ACC112 (cell line): Measurements from ENCODE around the gene SPATS2L.

Experiments
- H2AFZ ChIP-seq: fragments of 200-600 bp; sonication (generic); one replicate; pipeline ENCODE4 v1.6.0; 2017; ENCODE audit warnings: antibody characterized with exemption, low read length; ENCODE audit not compliant: unreplicated experiment
- H3K27ac ChIP-seq: fragments of 200-600 bp; sonication (generic); 2 replicates; pipeline ENCODE4 v1.5.1; 2014; ENCODE audit warnings: low read depth, mild to moderate bottlenecking, antibody characterized with exemption, low read length, moderate library complexity
- H3K27me3 ChIP-seq: fragments of 200-600 bp; sonication (generic); 2 replicates; pipeline ENCODE4 v1.6.1; 2014; ENCODE audit warnings: mild to moderate bottlenecking, antibody characterized with exemption, low read length, moderate library complexity, mixed read lengths; ENCODE audit not compliant: insufficient read depth
- H3K36me3 ChIP-seq: fragments of 200-600 bp; sonication (generic); 2 replicates; pipeline ENCODE4 v1.6.1; 2016; ENCODE audit warnings: mild to moderate bottlenecking, antibody characterized with exemption, low read length, moderate library complexity, mixed read lengths; ENCODE audit not compliant: insufficient read depth
- H3K4me1 ChIP-seq: fragments of 200-600 bp; sonication (generic); one replicate; pipeline ENCODE4 v1.6.1; 2016; ENCODE audit warnings: low read length, mixed read lengths; ENCODE audit not compliant: insufficient read depth, unreplicated experiment, control insufficient read depth
- H3K4me3 ChIP-seq: fragments of 200-600 bp; sonication (generic); 2 replicates; pipeline ENCODE4 v1.5.1; 2014; ENCODE audit warnings: mild to moderate bottlenecking, low read depth, low read length
- H3K79me2 ChIP-seq: fragments of 200-600 bp; sonication (generic); one replicate; pipeline ENCODE4 v1.6.0; 2016; ENCODE audit warnings: low read length; ENCODE audit not compliant: control insufficient read depth, unreplicated experiment, insufficient read depth

The SPATS2L gene

GRCh38 chr2:200385063-200385635 is 78.7 kb downstream of the SPATS2L start:
- no peaks in the 10 kb centered on the region for H3K27me3 ChIP-seq
- peaks cover 42% of the 10 kb centered on the region for H3K79me2 ChIP-seq
- H3K4me1 ChIP-seq, result peaks cover 34% of the 10 kb centered on the region
- no peak overlapping the region for H2AFZ ChIP-seq
- H3K36me3 ChIP-seq, result peaks cover 29% of the 10 kb centered on the region
- peak overlapping the region; percentile 41; the same call in 1 of the 2 replicates for H3K4me3 ChIP-seq
- no peak overlapping the region for H3K27ac ChIP-seq

- Histone ChIP-seq H3K79me2 (peaks cover 12% of the 10 kb centered on the region), H3K36me3 (peaks cover 35% of the 10 kb centered on the region), H3K27me3 (no peaks in the 10 kb centered on the region)
Observed at GRCh38 chr2:200393191-200393590, 86.7 kb downstream of the SPATS2L start.

GRCh38 chr2:200394045-200394444 is 87.6 kb downstream of the SPATS2L start:
- H3K79me2 ChIP-seq, result peaks cover 12% of the 10 kb centered on the region
- H2AFZ ChIP-seq, result no peak overlapping the region
- H3K4me1 ChIP-seq, result peaks cover 30% of the 10 kb centered on the region
- peaks cover 29% of the 10 kb centered on the region for H3K36me3 ChIP-seq
- H3K27ac ChIP-seq, result no peak overlapping the region
- no peaks in the 10 kb centered on the region for H3K27me3 ChIP-seq
- no peak overlapping the region for H3K4me3 ChIP-seq

More at GRCh38 chr2:200393191-200393590, 86.7 kb downstream of the SPATS2L start:
- Histone ChIP-seq H3K4me3 (no peak overlapping the region), H3K4me1 (peaks cover 22% of the 10 kb centered on the region), H2AFZ (no peak overlapping the region), H3K27ac (no peak overlapping the region)

- Histone ChIP-seq H3K4me3 (peak overlapping the region; percentile 33; the same call in 1 of the 2 replicates), H3K79me2 (peaks cover 19% of the 10 kb centered on the region), H2AFZ (no peak overlapping the region), H3K4me1 (peaks cover 42% of the 10 kb centered on the region), H3K36me3 (peaks cover 11% of the 10 kb centered on the region), H3K27ac (peak overlapping the region; percentile 82), H3K27me3 (no peaks in the 10 kb centered on the region)
Observed at GRCh38 chr2:200396781-200397242, 90.3 kb downstream of the SPATS2L start.

GRCh38 chr2:200397785-200398184 is 91.3 kb downstream of the SPATS2L start:
- Histone ChIP-seq H3K4me3 (no peak overlapping the region), H3K4me1 (peaks cover 42% of the 10 kb centered on the region), H3K36me3 (peaks cover 2% of the 10 kb centered on the region), H3K27me3 (no peaks in the 10 kb centered on the region), H2AFZ (no peak overlapping the region), H3K27ac (peak overlapping the region; percentile 82), H3K79me2 (peaks cover 26% of the 10 kb centered on the region)

- Histone ChIP-seq H3K36me3 (no peaks in the 10 kb centered on the region), H3K27me3 (no peaks in the 10 kb centered on the region), H3K4me1 (peaks cover 48% of the 10 kb centered on the region), H3K27ac (peak overlapping the region; percentile 82), H3K4me3 (peak overlapping the region; percentile 9; the same call in 1 of the 2 replicates), H2AFZ (no peak overlapping the region), H3K79me2 (peaks cover 32% of the 10 kb centered on the region)
Observed at GRCh38 chr2:200399046-200399445, 92.6 kb downstream of the SPATS2L start.

- Histone ChIP-seq H3K4me1 (peaks cover 54% of the 10 kb centered on the region), H3K4me3 (no peak overlapping the region), H3K36me3 (no peaks in the 10 kb centered on the region), H3K27ac (peak overlapping the region; percentile 82), H2AFZ (no peak overlapping the region), H3K27me3 (no peaks in the 10 kb centered on the region), H3K79me2 (peaks cover 32% of the 10 kb centered on the region)
Observed at GRCh38 chr2:200399636-200400035, 93.1 kb downstream of the SPATS2L start.

GRCh38 chr2:200403814-200404213 is 97.3 kb downstream of the SPATS2L start:
- Histone ChIP-seq H3K27me3 (no peaks in the 10 kb centered on the region), H3K27ac (peak overlapping the region; percentile 88), H3K36me3 (no peaks in the 10 kb centered on the region), H3K4me3 (no peak overlapping the region), H2AFZ (no peak overlapping the region), H3K4me1 (peaks cover 65% of the 10 kb centered on the region), H3K79me2 (peaks cover 36% of the 10 kb centered on the region)

GRCh38 chr2:200404615-200405014 is 98.1 kb downstream of the SPATS2L start:
- H2AFZ ChIP-seq, result no peak overlapping the region
- H3K79me2 ChIP-seq, result peaks cover 44% of the 10 kb centered on the region
- H3K36me3 ChIP-seq, result no peaks in the 10 kb centered on the region
- no peaks in the 10 kb centered on the region for H3K27me3 ChIP-seq
- no peak overlapping the region for H3K4me3 ChIP-seq
- peaks cover 66% of the 10 kb centered on the region for H3K4me1 ChIP-seq
- H3K27ac ChIP-seq, result peak overlapping the region; percentile 88

- peaks cover 69% of the 10 kb centered on the region for H3K4me1 ChIP-seq
- H2AFZ ChIP-seq, result no peak overlapping the region
- H3K4me3 ChIP-seq, result peak overlapping the region; percentile 59
- peak overlapping the region; percentile 88 for H3K27ac ChIP-seq
- H3K27me3 ChIP-seq, result no peaks in the 10 kb centered on the region
- no peaks in the 10 kb centered on the region for H3K36me3 ChIP-seq
- peaks cover 50% of the 10 kb centered on the region for H3K79me2 ChIP-seq
Observed at GRCh38 chr2:200405599-200406298, 99.3 kb downstream of the SPATS2L start.

- Histone ChIP-seq H2AFZ (no peak overlapping the region), H3K79me2 (peaks cover 51% of the 10 kb centered on the region), H3K4me3 (0 out of 2 replicates have a peak overlapping the region, but pooled peaks have one; percentile 19), H3K27ac (peak overlapping the region; percentile 88), H3K36me3 (no peaks in the 10 kb centered on the region), H3K4me1 (peaks cover 71% of the 10 kb centered on the region), H3K27me3 (no peaks in the 10 kb centered on the region)
Observed at GRCh38 chr2:200406379-200406778, 99.9 kb downstream of the SPATS2L start.
